ENCODE data around the gene TRPC1.

The TRPC1 gene

DNA sequence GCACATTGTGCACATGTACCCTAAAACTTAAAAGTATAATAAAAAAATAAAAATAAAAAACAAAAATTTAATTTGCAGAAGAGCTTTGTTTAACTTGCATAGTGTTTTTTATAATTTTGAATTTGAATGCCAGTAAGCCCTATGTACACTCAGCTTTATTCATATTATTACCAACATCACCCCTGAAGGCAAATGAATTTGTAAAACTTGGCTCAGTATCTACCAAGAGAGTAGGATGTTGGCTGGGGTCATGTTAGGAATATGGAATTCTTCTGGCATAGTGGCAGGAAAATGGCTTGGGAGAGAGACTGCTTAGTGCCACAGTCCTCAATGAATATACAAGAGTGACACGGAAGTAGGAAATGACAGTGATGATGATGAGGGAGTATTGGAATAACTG, 30.7 kb downstream of the TRPC1 start:
- DNase-seq: no peak

DNA sequence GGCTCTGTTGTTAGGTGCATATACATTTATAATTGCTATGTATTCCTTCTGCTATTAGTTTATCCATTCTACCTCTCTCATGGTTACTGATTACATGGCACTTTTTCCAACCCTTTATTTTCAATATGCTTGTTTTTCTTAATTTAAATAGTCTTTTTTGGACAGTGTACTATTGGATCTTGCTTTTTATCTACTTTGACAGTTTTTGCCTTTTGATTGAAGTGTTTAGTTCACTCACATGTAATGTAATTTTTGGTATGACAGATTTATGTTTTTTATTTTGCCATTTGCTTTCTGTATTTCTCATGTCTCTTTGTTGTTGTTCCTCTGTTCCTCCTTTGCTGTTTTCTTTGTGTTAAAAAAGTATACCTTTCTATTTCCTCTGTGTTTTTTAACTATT, 44.5 kb downstream of the TRPC1 start:
- DNase-seq: no peak

DNA sequence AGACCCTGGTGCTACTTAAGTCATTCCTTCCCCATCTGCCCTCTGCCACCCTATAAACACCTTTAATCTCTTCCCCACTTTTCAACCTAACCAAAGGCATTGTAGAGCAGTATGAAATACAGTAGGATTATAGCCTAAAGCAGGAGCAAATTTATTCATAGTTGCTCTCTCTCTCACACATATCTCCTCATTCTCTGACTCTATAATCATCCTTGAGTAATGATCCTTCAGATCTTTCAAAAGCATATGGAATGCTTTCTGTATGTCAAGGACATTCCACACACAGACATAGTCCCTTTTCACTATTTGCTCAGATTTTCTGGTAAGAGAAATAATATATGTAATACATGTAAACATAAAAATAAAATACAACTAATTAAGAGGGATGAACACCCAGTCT, 54.1 kb downstream of the TRPC1 start:
- DNase-seq: no peak

DNA sequence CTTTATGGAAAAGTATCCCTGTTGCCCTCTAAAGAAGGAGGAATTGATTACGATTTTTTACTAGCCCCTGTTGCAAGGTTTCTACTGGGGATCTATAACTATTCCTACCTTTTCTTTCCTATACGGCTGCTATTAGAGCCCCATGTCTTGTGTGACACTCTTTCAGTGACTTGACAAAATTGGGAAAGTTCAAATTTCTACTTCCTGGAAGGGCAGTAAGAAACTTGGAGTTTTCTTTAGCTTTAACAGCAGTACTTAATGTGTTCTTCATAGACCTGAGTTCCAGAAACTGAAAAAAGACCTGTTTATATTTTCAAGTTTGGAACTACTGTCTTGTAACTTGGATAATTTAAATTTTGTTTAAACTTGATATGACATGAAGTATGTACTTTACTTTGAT, 54.7 kb downstream of the TRPC1 start:
- no peak for DNase-seq

DNA sequence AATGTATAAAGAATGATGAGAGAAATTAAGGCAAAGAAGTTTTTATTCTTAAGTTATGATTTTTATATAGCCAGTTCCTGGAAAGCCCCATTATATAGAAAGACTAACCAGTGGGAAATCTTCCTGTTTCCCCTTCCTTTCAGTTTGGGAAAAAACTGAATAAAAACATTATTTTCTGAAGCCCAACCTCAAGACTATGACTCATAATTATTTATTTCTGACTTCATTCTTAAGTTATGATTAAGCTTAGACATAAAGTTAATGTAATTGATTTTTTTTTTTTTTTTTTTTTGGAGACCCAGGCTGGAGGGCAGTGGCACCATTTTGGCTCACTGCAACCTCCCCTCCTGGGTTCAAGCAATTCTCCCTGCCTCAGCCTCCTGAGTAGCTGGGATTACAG, 55.8 kb downstream of the TRPC1 start:
- no peak for DNase-seq

DNA sequence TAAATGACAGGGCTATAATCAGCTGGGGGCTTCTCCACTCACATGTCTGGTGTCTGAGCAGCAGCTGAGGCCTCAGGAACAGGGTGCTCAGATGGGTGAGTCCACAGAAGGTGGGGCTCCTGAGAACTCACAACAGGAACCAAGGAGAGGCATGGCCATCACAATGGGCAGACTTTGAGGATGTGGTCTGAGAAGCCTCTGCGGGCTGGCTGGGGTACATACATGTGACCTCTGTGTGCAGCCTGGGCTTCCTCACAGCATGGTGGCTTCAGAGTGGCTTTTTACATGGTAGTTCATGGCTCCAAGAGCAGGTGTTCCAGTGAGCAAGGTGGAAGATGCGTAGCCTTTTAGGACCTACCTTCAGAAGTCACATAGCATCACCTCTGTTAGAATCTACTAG, 58.8 kb downstream of the TRPC1 start:
- DNase-seq: no peak

DNA sequence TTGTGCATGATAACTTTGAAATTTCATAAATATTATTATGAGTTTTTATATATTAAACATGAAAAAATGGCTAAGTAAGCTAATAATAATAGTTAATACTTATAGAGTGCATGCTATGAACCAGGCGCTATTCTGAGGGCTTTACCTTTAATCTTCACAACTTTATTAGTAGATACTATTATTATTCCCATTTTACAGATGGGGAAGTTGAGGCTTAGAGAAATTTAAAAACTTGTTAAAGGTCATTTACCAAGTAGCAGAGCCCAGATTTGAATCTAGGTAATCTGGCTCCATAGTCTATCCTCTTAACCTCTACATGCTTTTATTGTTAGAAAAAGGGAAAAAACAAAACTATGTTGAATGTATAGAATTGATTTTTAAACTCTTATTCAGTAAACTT, 60.4 kb downstream of the TRPC1 start:
- no peak for DNase-seq

DNA sequence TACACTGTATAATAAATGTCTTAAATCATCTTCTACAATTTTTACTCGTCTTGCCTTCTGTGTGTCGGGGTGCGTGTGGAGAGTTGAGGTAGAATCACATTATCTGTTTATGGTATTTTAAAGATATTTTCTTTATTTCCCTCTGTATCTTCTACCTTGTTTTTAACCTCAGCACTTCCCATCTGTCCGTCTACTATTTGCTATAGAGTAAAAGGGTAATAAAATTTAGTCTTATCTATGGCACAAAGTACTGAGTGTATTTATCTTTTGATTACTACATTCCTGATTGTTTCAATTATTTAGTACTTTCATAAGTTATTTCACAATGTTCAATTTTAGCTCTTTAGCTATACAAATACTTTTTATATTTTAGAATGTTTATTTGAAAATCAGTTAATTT, 62.2 kb downstream of the TRPC1 start:
- DNase-seq: no peak

DNA sequence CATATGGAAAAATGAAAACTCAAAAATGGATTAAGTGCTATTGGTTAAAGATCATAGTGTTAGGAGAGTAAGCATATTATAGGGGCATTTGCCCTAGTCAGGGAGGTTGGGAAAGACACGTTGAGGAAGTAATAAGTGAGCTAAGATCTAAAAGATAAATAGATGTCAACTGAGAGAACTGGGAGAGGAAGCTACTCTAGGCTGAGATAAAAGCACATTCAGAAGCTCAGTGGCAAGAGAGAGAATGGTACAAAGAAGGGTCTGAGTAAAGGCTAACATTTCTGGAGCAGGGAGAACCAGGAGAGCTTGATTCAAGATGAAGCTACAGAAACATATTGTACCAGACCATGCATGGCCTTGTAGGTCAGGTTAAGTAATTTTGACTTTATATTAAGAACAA, 63.9 kb downstream of the TRPC1 start:
- no peak for DNase-seq

DNA sequence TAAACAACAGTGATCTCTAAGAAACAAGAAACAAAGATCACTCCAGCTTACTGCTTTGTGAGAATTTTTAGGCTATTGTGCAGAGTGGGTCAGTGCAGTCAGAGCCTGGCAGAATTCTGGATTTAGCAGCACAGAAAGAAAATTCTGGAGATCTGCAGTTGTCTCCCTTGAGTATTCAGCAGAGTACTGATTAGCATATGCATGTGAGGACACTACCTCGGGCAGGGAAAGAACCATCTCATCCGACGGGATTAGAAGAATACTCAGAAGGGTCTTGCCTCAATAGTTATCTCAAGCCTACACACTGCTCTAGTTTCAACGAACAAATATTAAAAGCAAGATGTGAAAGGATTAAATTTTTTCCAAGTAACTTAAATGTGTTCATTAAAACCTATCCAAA, 70.7 kb downstream of the TRPC1 start:
- no peak for DNase-seq

DNA sequence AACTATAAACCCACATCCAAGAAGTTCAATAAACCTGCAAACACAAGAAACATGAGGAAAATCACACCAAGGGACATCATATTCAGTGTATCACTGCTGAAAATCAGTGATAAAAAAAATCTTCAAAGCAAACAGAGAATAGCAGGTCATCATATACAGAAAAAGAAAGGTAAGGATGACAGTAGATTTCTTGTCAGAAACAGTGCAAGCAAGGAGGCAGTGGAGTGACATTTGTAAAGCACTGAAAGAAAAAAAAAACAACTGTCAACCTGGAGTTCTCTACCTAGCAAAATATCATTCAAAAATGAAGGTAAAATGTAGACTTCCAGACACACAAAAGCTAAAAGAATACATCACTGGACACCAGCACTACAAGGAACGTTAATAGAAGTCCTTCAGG, 71.5 kb downstream of the TRPC1 start:
- no peak for DNase-seq

DNA sequence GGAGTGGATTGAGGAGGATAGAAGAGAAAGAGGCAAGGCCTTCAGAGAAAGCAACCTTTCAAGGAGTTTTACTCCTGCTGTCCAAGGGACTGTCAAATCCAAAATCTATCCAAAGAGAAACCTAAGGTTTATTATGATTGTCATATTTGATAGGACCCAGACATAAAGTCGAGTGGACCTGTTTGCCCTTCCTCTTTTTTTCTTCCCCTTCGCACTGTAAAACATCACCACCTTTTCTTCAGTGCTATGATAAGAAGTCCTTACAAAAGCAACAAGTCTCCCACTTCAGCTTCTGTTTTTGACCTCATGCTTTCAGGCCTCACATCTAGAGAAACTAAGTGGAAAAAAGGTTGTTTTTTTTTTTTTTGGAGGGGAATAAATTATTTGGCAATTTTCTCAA, 73.0 kb downstream of the TRPC1 start:
- DNase-seq: no peak

DNA sequence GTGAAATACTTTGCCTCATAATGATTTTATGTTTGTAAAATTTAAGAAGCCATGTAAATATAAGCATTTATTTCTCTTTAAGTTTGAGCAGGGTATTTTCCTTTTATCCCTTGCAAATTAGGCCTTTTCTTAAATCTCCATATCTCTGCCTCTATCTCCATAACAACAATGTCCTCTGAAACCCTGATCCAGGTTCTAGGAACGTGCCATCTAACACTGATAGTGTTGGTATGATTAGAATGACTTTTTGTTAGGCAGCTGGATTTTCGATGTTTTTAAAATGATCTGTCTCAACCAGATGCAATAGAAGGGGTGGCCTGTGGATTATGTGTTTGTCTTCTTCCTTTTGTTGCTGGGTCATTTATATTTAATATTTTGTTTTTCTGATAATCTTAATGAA, 77.9 kb downstream of the TRPC1 start:
- DNase-seq: no peak

DNA sequence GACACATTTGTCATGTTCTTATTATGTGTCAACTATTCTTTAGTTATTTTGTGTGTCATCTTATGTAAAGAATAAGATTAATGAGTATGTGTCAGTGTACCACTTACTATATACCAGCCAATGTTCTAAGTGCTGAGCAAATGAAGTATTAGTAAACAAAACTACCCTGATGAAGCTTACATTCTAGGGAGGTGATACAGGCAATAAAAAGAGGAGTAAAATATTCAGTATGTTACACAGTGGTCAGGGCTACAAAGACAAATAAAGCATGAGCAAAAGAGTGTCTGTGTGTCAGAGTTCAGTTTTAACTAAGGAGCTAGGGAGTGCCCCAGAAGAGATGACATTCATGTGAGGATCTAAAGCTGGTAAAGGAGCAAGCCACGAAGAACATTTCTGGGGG, 79.1 kb downstream of the TRPC1 start:
- no peak for DNase-seq

DNA sequence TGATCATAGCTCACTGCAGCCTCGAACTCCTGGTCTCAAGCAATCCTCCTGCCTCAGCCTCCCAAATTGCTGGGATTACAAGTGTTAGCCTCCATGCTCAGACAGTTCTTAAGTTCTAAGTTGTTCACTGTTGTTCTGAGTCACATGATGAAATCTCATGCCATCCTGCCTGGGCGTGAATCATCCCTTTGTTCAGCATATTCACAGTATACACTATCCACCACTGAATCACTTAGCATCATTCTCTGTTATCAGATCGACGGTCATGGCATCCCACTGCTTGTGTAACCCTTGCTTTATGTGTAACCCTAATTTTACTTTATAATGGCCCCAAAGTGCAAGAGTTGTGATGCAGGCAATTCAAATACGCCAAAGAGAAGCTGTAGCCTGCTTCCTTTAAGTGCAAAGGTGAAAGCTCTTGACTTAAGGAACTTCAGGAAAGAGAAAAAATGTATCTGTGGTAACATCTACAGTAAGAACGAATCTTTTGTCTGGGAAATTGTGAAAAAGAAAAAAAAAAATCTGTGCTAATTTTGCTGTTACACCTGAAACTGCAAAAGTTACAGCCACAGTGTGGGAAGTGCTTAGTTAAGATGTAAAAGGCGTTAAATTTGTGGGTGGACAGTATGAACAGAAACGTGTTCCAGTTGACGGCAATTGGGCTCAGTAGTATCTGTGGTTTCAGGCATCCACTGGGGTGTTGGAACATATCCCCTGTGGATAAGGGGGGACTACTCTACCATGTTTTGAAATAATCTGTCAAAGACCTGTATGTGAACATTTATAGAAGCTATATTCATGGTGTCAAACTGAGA, 84.5 kb downstream of the TRPC1 start:
- peak; percentile 22 for DNase-seq

DNA sequence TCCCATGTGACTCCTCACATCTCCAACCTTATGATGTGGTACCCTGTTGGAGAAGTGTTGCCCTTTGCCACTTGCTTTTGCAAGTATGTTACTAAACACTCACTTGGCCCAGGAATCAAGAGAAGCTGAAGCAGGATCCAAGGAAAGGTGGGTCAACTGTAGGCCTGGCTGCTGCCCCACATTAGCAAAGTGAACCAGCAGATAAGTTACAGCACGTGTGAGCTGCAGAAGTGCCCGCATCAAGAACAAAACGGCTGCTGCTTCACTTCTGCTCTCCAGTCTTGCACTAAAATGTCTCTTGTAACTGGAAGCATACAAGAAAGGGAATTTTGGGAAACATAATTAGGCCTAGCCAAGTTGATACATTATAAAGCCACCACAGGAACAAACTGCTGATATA, 85.4 kb downstream of the TRPC1 start:
- DNase-seq: no peak

DNA sequence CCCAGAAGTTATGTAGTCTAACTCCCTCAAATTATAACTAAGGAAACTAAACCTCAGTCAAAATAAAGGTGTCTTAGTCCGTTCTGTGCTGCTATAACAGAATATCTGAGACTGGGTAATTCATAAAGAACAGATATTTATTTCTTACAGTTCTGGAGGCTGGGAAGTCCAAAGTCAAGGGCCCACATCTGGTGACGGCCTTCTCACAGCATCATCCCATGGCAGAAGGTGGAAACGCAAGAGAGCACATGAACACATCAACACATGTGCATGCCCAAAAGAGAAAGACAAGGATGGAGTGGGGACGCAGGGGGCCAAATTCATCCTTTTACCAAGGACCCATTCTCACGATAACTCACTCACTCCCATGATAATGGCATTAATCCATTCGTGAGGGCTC, 92.0 kb downstream of the TRPC1 start:
- DNase-seq: no peak

DNA sequence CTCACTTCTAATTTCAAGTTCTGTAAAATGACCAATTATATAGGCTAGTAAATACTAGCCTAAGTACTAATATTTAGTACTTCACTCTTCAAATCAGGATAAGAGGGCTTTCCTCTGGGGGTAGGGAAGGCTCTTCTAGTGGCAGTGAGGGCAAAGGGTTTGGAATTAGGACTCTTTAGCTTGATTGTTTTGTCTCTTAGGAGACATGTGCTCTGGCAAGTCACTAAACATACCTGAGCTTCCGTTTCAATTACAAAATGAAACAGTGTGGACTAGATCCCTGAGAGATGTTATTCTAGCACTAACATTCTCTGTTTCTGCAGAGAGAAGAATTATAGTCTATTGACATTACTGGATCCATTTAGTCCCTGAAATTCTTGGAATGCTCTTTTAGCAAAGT, 93.5 kb downstream of the TRPC1 start:
- no peak for DNase-seq

DNA sequence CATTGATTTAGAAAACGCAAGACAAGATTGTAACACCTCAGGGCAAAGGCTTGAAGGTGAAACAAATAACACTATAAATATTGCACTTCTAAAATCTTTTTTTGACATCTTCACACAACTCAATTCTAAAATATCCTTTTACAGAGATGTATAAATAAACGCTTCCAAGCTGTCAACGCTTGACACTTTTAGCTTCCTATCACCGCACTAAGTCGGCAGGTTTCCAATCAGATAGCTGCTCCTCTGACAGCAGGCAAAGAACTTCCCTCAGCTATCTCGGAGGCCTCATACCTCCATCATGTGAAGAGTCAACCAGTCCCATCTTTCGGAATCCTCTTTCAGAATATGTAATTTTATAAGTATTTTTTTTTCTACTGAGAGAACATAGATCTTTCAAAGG, 94.1 kb downstream of the TRPC1 start:
- DNase-seq: no peak

DNA sequence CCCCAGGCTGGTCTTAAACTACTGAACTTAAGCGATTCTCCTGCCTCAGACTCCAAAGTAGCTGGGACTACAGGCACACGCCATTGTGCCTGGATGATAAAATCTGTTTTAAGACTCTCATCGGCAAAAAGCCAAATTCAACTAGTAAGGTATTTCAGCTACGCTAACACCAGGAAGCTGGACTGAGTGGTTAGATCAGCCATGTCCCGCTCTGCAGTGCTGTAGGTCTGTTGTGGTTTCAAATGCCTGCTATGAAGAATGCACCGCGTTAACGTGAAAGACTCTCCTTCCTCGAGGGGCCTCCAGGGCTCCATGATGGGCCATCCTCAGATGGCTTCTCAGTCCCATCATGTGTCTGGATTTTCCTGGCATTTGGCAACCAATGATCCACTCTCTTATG, 94.8 kb downstream of the TRPC1 start:
- DNase-seq: no peak

DNA sequence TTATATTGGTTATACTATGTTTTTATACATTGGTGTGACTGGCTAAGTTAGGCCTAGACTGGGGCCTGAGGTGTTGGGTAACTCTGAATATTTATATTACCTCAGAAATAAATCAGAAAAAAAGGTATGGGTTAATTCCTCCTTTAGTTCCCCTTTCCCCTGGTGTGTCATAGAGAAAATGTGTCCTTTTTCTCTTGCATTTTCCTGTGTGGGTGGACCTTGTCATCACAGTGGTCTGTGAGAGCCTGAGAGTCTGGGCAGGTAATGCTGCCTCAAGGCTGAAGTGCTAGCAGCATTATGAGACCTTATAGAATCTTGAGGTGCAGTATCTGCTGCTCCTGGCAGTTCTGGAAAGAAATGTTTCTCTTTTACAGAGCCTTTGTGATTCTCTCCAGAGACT, 95.3 kb downstream of the TRPC1 start:
- DNase-seq: no peak

DNA sequence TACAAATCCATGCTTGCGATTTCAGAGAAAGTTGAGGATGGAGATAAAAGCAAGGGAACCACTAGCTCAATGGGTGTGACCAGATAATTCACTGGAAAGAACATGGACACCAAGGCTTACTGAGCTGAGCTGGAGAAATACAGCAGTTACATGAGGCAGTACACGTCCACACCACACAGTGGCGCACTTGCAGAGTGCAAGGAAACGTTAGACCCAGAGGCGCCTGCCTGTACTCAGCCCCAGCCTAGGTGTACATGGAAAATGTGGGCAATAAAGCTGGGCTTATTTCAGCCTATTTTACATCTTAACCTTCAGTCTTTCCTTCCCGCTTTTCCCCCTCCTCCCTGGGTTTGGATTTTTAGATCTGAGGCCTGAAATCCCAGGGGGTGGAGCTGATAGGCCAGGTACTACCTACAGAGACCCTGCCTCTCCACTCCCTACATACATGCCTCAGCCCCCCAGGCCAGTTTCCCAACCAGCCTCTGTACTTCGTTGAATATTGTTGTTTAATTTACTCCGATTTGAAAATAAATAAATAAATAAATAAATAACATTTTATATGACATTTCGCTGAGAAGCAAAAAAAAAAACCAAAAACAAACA, 105.0 kb downstream of the TRPC1 start:
- DNase-seq: peak; percentile 55

DNA sequence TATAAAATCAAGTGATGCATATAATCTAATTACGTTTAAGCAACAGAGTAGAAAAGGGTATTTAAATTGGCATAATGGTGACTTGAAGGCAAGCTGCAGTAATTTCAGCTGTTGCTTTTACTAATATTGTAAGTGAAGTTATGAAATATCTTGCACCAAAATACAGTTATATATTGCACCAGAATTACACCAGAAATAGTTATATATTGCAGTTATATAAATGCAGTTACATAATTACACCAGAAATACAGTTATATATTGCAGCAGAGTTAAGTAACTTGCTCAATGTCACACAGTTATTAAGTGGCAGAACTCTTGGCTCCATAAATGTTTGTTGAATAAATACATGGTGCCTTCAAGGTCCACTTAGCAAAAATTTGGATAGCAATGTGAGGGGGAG, 113.7 kb downstream of the TRPC1 start:
- no peak for DNase-seq

DNA sequence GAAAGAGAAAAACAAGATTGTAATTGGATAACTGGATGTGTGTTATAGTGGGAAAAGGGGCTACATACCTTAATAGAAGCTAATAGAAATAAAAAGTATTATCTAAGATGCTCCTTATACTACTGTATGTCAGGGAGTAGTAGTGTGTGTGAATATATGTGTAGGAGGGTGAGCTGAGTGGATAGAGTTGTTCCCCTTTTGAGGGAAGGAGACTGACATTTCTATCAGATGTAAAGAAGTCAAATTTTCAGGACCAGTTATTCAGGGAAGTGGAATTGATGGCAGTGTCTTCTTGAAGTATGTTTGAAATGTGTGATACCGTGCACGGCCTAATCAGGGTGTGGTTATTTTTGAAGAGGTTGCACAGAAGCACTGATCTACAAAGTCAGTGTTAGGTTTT, 116.0 kb downstream of the TRPC1 start:
- DNase-seq: no peak

DNA sequence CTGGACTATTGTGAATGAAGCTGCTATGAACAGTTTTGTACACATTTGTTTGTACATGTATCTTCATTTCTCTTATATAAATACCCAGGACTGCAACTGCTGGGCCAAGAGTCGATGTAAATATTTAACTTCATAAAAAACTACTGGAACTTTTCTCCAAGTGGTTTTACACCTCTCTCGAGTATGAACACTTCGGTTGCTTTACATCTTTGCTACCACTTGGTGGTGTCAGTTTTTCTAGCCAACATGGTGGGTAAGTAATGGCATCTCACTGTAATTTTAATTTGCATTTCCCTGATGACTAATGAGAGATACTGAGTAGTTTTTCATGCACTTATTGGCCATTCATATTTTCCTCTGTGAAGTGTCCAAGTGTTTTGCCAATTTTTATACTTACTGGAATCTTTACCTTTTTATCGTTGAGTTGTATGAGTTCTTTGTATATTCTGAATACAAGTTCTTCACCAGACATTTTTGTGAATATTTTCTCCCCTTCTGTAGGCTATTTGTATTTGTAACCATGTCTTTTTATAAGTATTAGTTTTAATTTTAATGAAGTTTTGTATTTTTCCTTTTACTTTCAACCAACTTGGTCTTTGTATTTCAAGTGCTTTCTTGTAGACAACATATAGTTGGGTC, 120.6 kb downstream of the TRPC1 start:
- no peak for DNase-seq

Measured in T1000 (cell line).